Activated CD4-positive, alpha-beta T cell treated with anti-CD3 and anti-CD28 coated beads, Interleukin-2, amount 50 U/mL, for 16 hours (primary cell): ENCODE results near the gene ENKD1.

Experiments
- DNase-seq: peaks from one replicate; pipeline ENCODE4 v3.0.0-alpha.2; 2020

Gene ENKD1

DNA sequence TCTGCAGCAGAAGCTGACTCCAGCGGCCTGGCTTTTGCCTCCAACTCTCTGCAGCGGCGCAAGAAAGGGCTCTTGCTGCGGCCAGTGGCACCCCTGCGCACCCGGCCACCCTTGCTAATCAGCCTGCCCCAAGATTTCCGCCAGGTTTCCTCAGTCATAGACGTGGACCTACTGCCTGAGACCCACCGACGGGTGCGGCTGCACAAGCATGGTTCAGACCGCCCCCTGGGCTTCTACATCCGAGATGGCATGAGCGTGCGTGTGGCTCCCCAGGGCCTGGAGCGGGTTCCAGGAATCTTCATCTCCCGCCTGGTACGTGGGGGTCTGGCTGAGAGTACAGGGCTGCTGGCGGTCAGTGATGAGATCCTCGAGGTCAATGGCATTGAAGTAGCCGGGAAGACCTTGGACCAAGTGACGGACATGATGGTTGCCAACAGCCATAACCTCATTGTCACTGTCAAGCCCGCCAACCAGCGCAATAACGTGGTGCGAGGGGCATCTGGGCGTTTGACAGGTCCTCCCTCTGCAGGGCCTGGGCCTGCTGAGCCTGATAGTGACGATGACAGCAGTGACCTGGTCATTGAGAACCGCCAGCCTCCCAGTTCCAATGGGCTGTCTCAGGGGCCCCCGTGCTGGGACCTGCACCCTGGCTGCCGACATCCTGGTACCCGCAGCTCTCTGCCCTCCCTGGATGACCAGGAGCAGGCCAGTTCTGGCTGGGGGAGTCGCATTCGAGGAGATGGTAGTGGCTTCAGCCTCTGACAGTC lies 4.5 kb downstream of the ENKD1 start:
- DNase-seq: no peak

- peak; percentile 31 for DNase-seq
These were observed 5.3 kb downstream of the ENKD1 start for GRCh38 chr16:67661101-67661761.

GRCh38 chr16:67660564-67661028 lies 6.0 kb downstream of the ENKD1 start, which contains the start of gene PARD6A:
TSS of gene PARD6A (plus strand) at chr16:67660960. CDS start at chr16:67661039, 79 bp downstream.
- DNase-seq: peak; percentile 98

GRCh38 chr16:67659675-67660563 lies 6.6 kb downstream of the ENKD1 start, which contains the start of gene ACD:
TSS of gene ACD (minus strand) at chr16:67660260. CDS start at chr16:67660220, 40 bp downstream.
- peak; percentile 94 for DNase-seq

DNA sequence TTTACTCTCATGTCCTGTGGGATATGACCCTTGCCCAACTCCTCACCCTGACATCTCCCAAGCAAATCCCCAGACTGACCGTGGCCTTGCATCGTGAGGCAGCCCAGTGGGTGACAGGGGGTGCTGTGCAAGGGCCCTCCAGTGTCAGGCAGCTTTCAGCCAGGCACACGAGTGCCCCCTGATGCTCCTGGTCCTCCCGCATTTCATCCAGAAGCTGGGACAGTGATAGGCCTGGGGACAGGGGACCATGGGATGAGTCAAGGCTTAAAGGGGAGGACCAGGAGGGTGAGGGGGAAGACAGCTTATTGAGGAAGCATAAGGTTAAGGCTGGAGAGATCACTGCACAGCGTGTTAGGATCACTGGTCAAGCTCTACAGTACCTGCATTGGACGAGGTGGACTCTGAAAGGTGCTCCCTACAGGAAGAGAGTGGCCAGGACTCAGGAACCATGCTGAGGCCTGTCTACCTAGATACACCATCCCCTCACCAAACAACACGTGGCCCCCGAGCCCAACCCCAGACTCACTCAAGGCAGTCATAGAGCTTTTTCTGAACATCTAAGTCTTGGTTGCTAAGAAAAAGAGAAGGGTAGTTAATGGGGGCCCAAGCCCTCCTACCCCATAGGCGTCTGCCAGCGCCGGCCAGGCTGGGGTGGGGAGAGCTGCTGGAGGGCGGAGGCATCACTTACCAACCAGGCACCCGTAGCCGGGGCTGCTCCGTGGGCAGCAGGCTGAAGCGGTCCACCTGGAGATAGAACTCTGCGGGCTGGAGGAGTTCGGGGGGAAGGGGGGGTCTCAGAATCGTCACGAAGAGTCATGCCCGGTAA lies 7.5 kb downstream of the ENKD1 start:
- DNase-seq: no peak

DNA sequence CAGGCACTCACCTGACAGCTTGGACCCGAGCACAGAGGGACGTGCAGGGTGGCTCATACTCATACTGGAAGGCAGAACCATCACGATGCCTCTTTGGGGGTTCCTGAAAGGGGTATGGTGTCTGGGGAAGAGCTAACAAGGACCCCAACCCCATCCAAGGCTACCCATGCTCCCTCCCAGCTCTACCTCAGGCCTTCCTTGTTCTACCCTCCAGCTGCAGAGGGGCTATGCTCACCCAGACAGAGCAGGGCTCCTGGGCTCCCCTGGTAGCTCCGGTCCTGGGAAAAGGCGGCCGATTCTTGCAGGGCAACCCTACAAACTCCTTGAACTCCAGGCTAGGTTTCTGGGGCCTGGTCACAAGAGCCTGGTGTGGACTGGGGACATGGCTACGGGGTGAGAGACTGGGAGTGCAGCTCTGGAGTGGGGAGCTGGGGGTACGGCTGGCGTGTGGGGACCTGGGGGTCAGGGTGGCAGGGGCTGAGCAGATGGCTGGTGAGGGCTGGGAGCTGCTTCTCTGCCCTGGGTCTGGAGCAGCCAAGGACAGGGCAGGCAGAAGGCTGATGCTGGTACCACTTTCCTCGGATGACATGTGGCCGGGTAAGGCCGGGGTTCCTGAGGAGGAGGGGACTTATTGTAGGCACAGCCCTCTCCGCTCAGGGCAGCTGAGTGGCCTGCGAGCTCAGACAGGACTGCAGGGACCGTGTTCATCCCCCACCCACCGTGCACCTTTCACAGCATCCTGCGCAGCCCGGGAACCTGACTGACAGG lies 8.6 kb downstream of the ENKD1 start:
- no peak for DNase-seq

DNA sequence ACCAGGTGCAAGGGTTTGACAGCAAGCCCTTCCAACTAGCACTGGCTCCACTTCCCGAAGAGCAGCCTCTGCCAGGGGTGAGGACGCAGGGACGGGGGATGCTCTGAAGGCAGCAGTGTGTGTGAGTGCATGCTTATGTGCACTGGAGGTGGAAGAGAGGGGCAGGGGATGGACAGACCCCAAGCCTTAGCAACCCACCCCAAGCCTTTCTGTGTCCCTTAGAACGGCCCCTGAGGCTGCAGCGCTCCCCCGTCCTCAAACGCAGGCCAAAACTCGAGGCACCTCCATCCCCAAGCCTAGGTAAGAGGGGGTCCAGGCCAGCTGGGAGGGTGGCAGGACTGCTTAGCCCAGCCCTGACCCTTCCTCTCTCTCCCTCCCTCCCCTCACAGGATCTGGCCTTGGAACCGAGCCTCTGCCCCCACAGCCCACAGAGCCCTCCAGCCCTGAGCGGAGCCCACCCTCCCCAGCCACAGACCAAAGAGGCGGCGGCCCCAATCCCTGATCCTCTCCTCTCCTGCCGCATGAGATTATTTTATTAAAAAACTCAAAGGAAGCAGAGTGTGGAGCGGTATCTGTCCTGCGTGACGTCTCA lies 9.4 kb downstream of the ENKD1 start:
- no peak for DNase-seq

GRCh38 chr16:67656344-67657016 lies 10.1 kb downstream of the ENKD1 start:
- DNase-seq: no peak

- no peak for DNase-seq
These were observed 11.2 kb downstream of the ENKD1 start for GRCh38 chr16:67655363-67655762.

GRCh38 chr16:67654403-67654911 lies 12.1 kb downstream of the ENKD1 start:
- no peak for DNase-seq

GRCh38 chr16:67653789-67654402 lies 12.7 kb downstream of the ENKD1 start:
- DNase-seq: no peak

GRCh38 chr16:67653128-67653788 lies 13.3 kb downstream of the ENKD1 start:
- DNase-seq: no peak

- no peak for DNase-seq
These were observed 13.9 kb downstream of the ENKD1 start for GRCh38 chr16:67652578-67653127.

DNA sequence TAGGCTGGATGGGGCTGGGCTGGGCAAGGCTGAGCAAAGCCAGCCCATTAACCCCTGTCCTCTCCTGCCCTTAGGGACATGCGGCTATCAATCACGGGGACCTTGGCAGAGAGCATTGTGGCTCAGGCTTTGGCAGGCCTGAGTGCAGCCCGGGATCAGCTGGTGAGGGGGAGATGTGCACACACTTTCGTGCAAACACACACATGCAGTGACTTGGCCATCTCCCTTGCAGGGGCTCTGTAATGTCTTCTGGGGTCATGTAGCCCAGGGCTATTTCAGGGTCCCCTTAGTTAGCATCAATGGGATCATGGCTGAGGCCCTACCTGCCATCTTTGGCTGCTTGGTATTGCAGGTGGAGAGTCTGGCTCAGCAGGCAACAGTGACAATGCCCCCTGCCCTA lies 14.7 kb downstream of the ENKD1 start:
- DNase-seq: no peak

DNA sequence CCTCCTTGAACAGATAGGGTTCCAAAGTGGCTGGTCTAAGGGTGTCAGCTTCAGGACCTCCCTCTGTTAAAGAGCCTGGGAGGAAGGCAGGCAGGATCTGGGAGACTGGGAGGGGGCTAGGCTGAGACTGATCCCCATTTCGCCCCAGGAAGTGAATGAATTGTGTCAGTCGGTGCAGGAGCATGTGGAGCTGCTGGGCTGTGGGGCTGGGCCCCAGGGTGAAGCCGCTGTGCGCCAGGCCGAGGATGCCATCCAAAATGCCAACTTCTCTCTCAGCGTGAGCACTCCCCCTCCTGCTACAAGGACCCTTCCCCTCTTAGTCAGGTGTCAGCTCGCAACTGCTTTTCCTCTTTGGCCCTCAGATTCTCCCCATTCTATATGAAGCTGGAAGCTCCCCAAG lies 15.5 kb downstream of the ENKD1 start:
- DNase-seq: no peak

DNA sequence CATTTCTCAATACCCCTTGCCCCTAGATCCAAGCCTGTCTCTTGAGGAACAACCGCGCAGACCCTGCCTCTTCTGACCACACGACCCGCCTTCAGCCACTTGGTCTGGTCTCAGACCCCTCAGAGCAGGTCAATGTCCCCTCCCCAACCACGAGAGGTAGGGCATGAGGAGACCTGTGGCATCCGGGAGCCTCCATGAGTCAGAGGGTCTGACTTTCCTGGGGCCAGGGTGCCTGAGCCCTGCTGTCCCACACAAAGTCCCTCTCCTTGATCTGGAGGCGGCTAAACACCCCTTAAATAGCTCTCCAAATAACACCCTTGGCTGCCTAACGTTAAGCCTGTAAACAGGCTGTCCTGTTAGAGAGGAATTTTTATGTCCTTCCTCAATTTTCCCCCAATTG lies 16.5 kb downstream of the ENKD1 start:
- no peak for DNase-seq

- no peak for DNase-seq
These were observed 17.0 kb downstream of the ENKD1 start for GRCh38 chr16:67649494-67649931.

DNA sequence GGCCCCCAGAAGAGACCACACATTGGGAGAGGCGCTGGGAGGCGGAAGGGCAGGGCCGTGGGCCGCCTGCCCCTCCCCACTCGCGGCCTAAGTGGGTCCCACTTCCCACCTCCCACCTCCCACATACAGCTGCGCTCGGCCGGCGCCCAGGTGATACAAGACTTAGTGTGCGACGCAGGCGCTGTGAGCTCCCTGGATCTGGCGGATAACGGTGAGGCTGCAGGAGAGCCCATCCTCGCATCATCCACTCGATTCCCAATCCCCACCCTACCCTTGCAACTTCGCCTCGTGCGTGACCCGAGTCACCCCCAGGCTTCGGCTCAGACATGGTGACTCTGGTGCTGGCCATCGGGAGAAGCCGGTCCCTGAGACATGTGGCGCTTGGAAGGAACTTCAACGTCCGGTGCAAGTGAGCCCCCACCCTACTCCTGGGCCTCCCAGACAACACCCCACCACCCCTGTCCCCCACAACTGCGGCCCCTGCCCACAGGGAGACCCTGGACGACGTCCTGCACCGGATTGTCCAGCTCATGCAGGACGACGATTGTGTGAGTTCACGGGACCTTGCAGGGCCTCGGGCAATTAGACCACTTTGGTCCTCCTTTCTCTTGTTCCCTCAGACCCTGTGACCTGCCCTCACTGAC lies 17.7 kb downstream of the ENKD1 start:
- DNase-seq: no peak
